ENCODE data around the gene MLX. TPM values are rescaled to one million over a fixed set of nuclear protein-coding genes. Genes with fewer than 3 reads are reported as not detected.

Gene MLX
- total RNA-seq, 1 experiment from 2014 or later: 45.3 TPM

GRCh38 chr17:42571435-42572225 is 4.7 kb downstream of the MLX start:
- no peak overlapping the region for H3K27ac ChIP-seq (ENCODE audit: insufficient read length, low read depth, low read length)
- DNase-seq: no peak
- H3K56ac ChIP-seq (ENCODE audit: insufficient read length, low read depth, low read length): no peak overlapping the region
- no peak overlapping the region for H4K5ac ChIP-seq (ENCODE audit: insufficient read length, low read depth, low read length)
- H2BK15ac ChIP-seq (ENCODE audit: low read depth, low read length): no peak overlapping the region
- H3T11ph ChIP-seq (ENCODE audit: low read length): no peak overlapping the region
- H2BK5ac ChIP-seq (ENCODE audit: insufficient read length, low read length): no peak overlapping the region
- no CpG with 5 or more reads among the region's 12 CpGs for WGBS (ENCODE audit: extremely low coverage, insufficient read length, low lambda C conversion rate)
- no peak overlapping the region for H3K4ac ChIP-seq (ENCODE audit: low read depth, low read length)
- peaks cover 37 to 85% (median 82%) of the 10 kb centered on the region in 3 experiments for H3K36me3 Mint-ChIP-seq (ENCODE audit: insufficient read depth in 1 of 3, low read depth in 3 of 3)
- no peak overlapping the region for H2BK12ac ChIP-seq (ENCODE audit: insufficient read length, low read depth, low read length)
- H2AFZ ChIP-seq (ENCODE audit: low read length): no peak overlapping the region
- H3K23ac ChIP-seq (ENCODE audit: insufficient read length, low read depth, low read length): no peak overlapping the region
- H3K4me1 Mint-ChIP-seq: peaks cover 14 to 16% of the 10 kb centered on the region in 2 experiments
- no peak overlapping the region for H4K8ac ChIP-seq (replicated peaks; ENCODE audit: insufficient read length, low read depth, low read length)
- no peak overlapping the region for H4K91ac ChIP-seq (ENCODE audit: insufficient read length, low read depth, low read length)
- H3K27ac Mint-ChIP-seq: no peak overlapping the region
- peaks cover 2% of the 10 kb centered on the region; the same call in 1 of the 2 replicates for H3K4me1 ChIP-seq (ENCODE audit: insufficient read depth, low read length)
- H3K4me2 ChIP-seq (ENCODE audit: insufficient read depth, insufficient read length, low read length): no peak overlapping the region
- H3K27me3 ChIP-seq (ENCODE audit: insufficient read depth, low read length): no peaks in the 10 kb centered on the region
- H3K9me3 ChIP-seq (ENCODE audit: control insufficient read depth, low read depth, low read length): no peaks in the 10 kb centered on the region
- no peak overlapping the region for H2AK5ac ChIP-seq (ENCODE audit: insufficient read length, low read length)
- no peak overlapping the region for H3K18ac ChIP-seq (ENCODE audit: insufficient read length, low read depth, low read length)
- no peaks in the 10 kb centered on the region for H3K9me3 Mint-ChIP-seq
- no peak overlapping the region for H2BK20ac ChIP-seq (ENCODE audit: low read depth, low read length, poor library complexity, severe bottlenecking)
- no peaks in the 10 kb centered on the region for H4K20me1 ChIP-seq (ENCODE audit: control insufficient read depth, insufficient read depth, insufficient read length)
- no peak for TF ChIP-seq CTCF (conservative IDR thresholded peaks at IDR 0.05)
- no peaks in the 10 kb centered on the region for H3K79me1 ChIP-seq (ENCODE audit: insufficient read depth, low read depth, low read length, poor library complexity, severe bottlenecking)
- no peak overlapping the region for H2BK120ac ChIP-seq (ENCODE audit: low read depth, low read length, poor library complexity, severe bottlenecking)
- H3K79me2 ChIP-seq (ENCODE audit: insufficient read depth, low read length): peaks cover 2% of the 10 kb centered on the region; the same call in 1 of the 2 replicates
- no peak overlapping the region for H3K14ac ChIP-seq (ENCODE audit: insufficient read depth, low read length)
- H3K23me2 ChIP-seq (ENCODE audit: insufficient read length, low read depth, low read length, poor library complexity, severe bottlenecking): peaks cover 6% of the 10 kb centered on the region
- H3K4me3 Mint-ChIP-seq: no peak overlapping the region
- no peak overlapping the region for H3K9ac ChIP-seq (ENCODE audit: extremely low read depth, insufficient read length, low read length)
- peaks cover 2% of the 10 kb centered on the region; the same call in 1 of the 2 replicates for H3K27me3 Mint-ChIP-seq (ENCODE audit: low read depth)
